Activated T-helper 17 cell treated with anti-CD3 and anti-CD28 coated beads, Interleukin-2, amount 50 U/mL, for 72 hours (primary cell): ENCODE measurements around the gene STX5. TPM values are rescaled to one million over a fixed set of nuclear protein-coding genes. Genes with fewer than 3 reads are reported as not detected.
A peak's percentile ranks its signal among the peaks of the same experiment; 100 is the strongest.
"Not testable (repeated sequence)": the region's sequence is repeated elsewhere in the genome, so short reads cannot be mapped to it uniquely, and the experiment has no call there.

Source experiments
- ATAC-seq: fragments of 150-1000 bp; cut with Tn5 transposase; replicated peaks from 2 replicates; pipeline ENCODE4 v1.10.0; 2021; ENCODE audit warnings: mild to moderate bottlenecking, moderate library complexity
- H3K27ac Mint-ChIP-seq: one replicate; pipeline ENCODE4 v1.8.0; 2022; ENCODE audit warnings: mixed read lengths
- H3K27me3 Mint-ChIP-seq: one replicate; pipeline ENCODE4 v1.8.0; 2022; ENCODE audit warnings: mixed read lengths
- H3K36me3 Mint-ChIP-seq: one replicate; pipeline ENCODE4 v1.8.0; 2022; ENCODE audit warnings: low read depth, mild to moderate bottlenecking, mixed read lengths
- H3K4me1 Mint-ChIP-seq: one replicate; pipeline ENCODE4 v1.8.0; 2022; ENCODE audit warnings: mixed read lengths
- H3K4me3 Mint-ChIP-seq: one replicate; pipeline ENCODE4 v1.8.0; 2022; ENCODE audit warnings: mild to moderate bottlenecking, mixed read lengths
- H3K9me3 Mint-ChIP-seq: one replicate; pipeline ENCODE4 v1.8.0; 2022; ENCODE audit warnings: mixed read lengths
- total RNA-seq, 2 donors: library from RNA; stranded (reverse); gene quantifications; one replicate each; pipeline ENCODE4 v1.2.3, GENCODE V29; 2022

The STX5 gene
- total RNA-seq: 10 to 100 TPM; 23.4 to 32.0 TPM

- H3K9me3 Mint-ChIP-seq: no peaks in the 10 kb centered on the region
- ATAC-seq: peak; percentile 94
- H3K36me3 Mint-ChIP-seq: peaks cover 86% of the 10 kb centered on the region
- peak within 1 kb of the TSS; percentile 97 for H3K27ac Mint-ChIP-seq
- H3K4me3 Mint-ChIP-seq: peak within 1 kb of the TSS; percentile 99
- no peaks in the 10 kb centered on the region for H3K27me3 Mint-ChIP-seq
- H3K4me1 Mint-ChIP-seq: peaks cover 15% of the 10 kb centered on the region
Measured at GRCh38 chr11:62831520-62832335, at the start of gene STX5. Gene STX5, minus strand, starts transcription at chr11:62832051. Its CDS starts 808 bp downstream, at chr11:62831243.

- H3K27me3 Mint-ChIP-seq: no peaks in the 10 kb centered on the region
- H3K9me3 Mint-ChIP-seq: no peaks in the 10 kb centered on the region
- H3K36me3 Mint-ChIP-seq: peaks cover 76% of the 10 kb centered on the region
- peaks cover 32% of the 10 kb centered on the region for H3K4me1 Mint-ChIP-seq
- peak within 1 kb of the TSS; percentile 99 for H3K27ac Mint-ChIP-seq
- ATAC-seq: peak; percentile 81
- peak within 1 kb of the TSS; percentile 99 for H3K4me3 Mint-ChIP-seq
Measured at GRCh38 chr11:62880803-62881578, 49.1 kb upstream of the STX5 start, which contains the start of gene SLC3A2. Gene SLC3A2, plus strand, starts transcription at chr11:62880896. Its CDS starts 128 bp downstream, at chr11:62881024.

- Mint-ChIP-seq H3K27ac (peak overlapping the region; percentile 99), H3K4me3 (peak overlapping the region; percentile 99), H3K4me1 (peaks cover 27% of the 10 kb centered on the region), H3K27me3 (no peaks in the 10 kb centered on the region), H3K9me3 (no peaks in the 10 kb centered on the region), H3K36me3 (peaks cover 69% of the 10 kb centered on the region)
- ATAC-seq: peak; percentile 47
Measured at GRCh38 chr11:62880231-62880802, 48.5 kb upstream of the STX5 start.

GRCh38 chr11:62879235-62879978 is 47.6 kb upstream of the STX5 start:
- peaks cover 62% of the 10 kb centered on the region for H3K36me3 Mint-ChIP-seq
- no peak for ATAC-seq

GRCh38 chr11:62876712-62877111 is 44.9 kb upstream of the STX5 start:
- Mint-ChIP-seq H3K36me3 (peaks cover 47% of the 10 kb centered on the region), H3K4me3 (no peak overlapping the region), H3K4me1 (peaks cover 6% of the 10 kb centered on the region), H3K9me3 (no peaks in the 10 kb centered on the region), H3K27ac (no peak overlapping the region), H3K27me3 (no peaks in the 10 kb centered on the region)
- no peak for ATAC-seq

More at GRCh38 chr11:62879235-62879978, 47.6 kb upstream of the STX5 start:
- Mint-ChIP-seq H3K4me1 (peaks cover 24% of the 10 kb centered on the region), H3K27me3 (no peaks in the 10 kb centered on the region), H3K9me3 (no peaks in the 10 kb centered on the region), H3K4me3 (peak overlapping the region; percentile 99), H3K27ac (peak overlapping the region; percentile 99)

GRCh38 chr11:62875698-62876478 is 44.0 kb upstream of the STX5 start:
- Mint-ChIP-seq H3K36me3 (peaks cover 39% of the 10 kb centered on the region), H3K27ac (no peak overlapping the region)

GRCh38 chr11:62874851-62875250 is 43.0 kb upstream of the STX5 start:
- Mint-ChIP-seq H3K27ac (no peak overlapping the region), H3K4me3 (no peak overlapping the region), H3K4me1 (peaks cover 6% of the 10 kb centered on the region), H3K27me3 (no peaks in the 10 kb centered on the region), H3K36me3 (peaks cover 29% of the 10 kb centered on the region), H3K9me3 (no peaks in the 10 kb centered on the region)
- no peak for ATAC-seq

More at GRCh38 chr11:62875698-62876478, 44.0 kb upstream of the STX5 start:
- Mint-ChIP-seq H3K4me1 (peaks cover 6% of the 10 kb centered on the region), H3K9me3 (no peaks in the 10 kb centered on the region), H3K4me3 (no peak overlapping the region), H3K27me3 (no peaks in the 10 kb centered on the region)
- ATAC-seq: no peak

- ATAC-seq: no peak
- Mint-ChIP-seq H3K4me1 (peaks cover 5% of the 10 kb centered on the region), H3K27ac (no peak overlapping the region), H3K9me3 (no peaks in the 10 kb centered on the region), H3K27me3 (no peaks in the 10 kb centered on the region), H3K4me3 (no peak overlapping the region), H3K36me3 (no peaks in the 10 kb centered on the region)
Measured at GRCh38 chr11:62865635-62866034, 33.8 kb upstream of the STX5 start.

- Mint-ChIP-seq H3K9me3 (no peaks in the 10 kb centered on the region), H3K4me3 (no peak overlapping the region), H3K4me1 (peaks cover 5% of the 10 kb centered on the region), H3K27me3 (no peaks in the 10 kb centered on the region), H3K27ac (no peak overlapping the region), H3K36me3 (no peaks in the 10 kb centered on the region)
- no peak for ATAC-seq
Measured at GRCh38 chr11:62863687-62864335, 32.0 kb upstream of the STX5 start.

GRCh38 chr11:62861564-62862192 is 29.8 kb upstream of the STX5 start:
- H3K36me3 Mint-ChIP-seq, H3K27me3 Mint-ChIP-seq: not testable (repeated sequence)

GRCh38 chr11:62860835-62861563 is 29.1 kb upstream of the STX5 start:
- peak; percentile 30 for ATAC-seq
- no peaks in the 10 kb centered on the region for H3K9me3 Mint-ChIP-seq
- H3K36me3 Mint-ChIP-seq: peaks cover 15% of the 10 kb centered on the region
- no peak overlapping the region for H3K4me3 Mint-ChIP-seq
- H3K4me1 Mint-ChIP-seq: peaks cover 11% of the 10 kb centered on the region
- no peak overlapping the region for H3K27ac Mint-ChIP-seq
- no peaks in the 10 kb centered on the region for H3K27me3 Mint-ChIP-seq

More at GRCh38 chr11:62861564-62862192, 29.8 kb upstream of the STX5 start:
- ATAC-seq, H3K9me3 Mint-ChIP-seq, H3K27ac Mint-ChIP-seq, H3K4me3 Mint-ChIP-seq: not testable (repeated sequence)
- peaks cover 11% of the 10 kb centered on the region for H3K4me1 Mint-ChIP-seq

GRCh38 chr11:62859281-62859703 is 27.4 kb upstream of the STX5 start:
- Mint-ChIP-seq H3K4me1 (peaks cover 11% of the 10 kb centered on the region), H3K36me3 (peaks cover 33% of the 10 kb centered on the region)
- not testable (repeated sequence) for ATAC-seq, H3K4me3 Mint-ChIP-seq, H3K9me3 Mint-ChIP-seq, H3K27me3 Mint-ChIP-seq, H3K27ac Mint-ChIP-seq
